Measurements from ENCODE around the gene SLAIN1. TPM values are rescaled to one million over a fixed set of nuclear protein-coding genes. Genes with fewer than 3 reads are reported as not detected.

The SLAIN1 gene
- polyA plus RNA-seq, 2 of the 4 experiments (the other 2 are of a cell fraction), result 0.43 to 3.6 TPM

- ATAC-seq (no peak), FAIRE-seq (no peak), DNase-seq (ENCODE audit: low read depth in 1 of 2, low spot score in 1 of 2) (no peak)
- ChIA-PET POLR2A (no interaction called here), CTCF (no interaction called here)
- TF ChIP-seq PBX3 (IDR thresholded peaks at IDR 0.05) (no peak), FOXS1 (CRISPR knock-in tag; IDR thresholded peaks at IDR 0.05) (no peak), POLR2A (IDR thresholded peaks at IDR 0.05; ENCODE audit: low read length) (no peak), HES2 (IDR thresholded peaks at IDR 0.05) (no peak), MAFK (IDR thresholded peaks at IDR 0.05; ENCODE audit: partially characterized antibody) (no peak), RCOR1 (IDR thresholded peaks at IDR 0.05; ENCODE audit: low read depth, low read length) (no peak), BHLHE40 (IDR thresholded peaks at IDR 0.05; ENCODE audit: low read depth, low read length) (no peak), HEYL (CRISPR knock-in tag; IDR thresholded peaks at IDR 0.05) (no peak), SREBF2 (IDR thresholded peaks at IDR 0.05) (no peak), FOSL2 (IDR thresholded peaks at IDR 0.05) (no peak), FOSL2 (CRISPR knock-in tag; IDR thresholded peaks at IDR 0.05) (no peak)
- Histone ChIP-seq H3K4me1 (no peaks in the 10 kb centered on the region), H3K4me2 (no peak overlapping the region), H3K9me3 (no peaks in the 10 kb centered on the region), H3K4me3 (no peak overlapping the region), H3K27ac (no peak overlapping the region)
- 32% methylated on average over 5 of the region's 5 CpGs for WGBS (ENCODE audit: missing lambda C conversion rate)
Measured at GRCh38 chr13:77767413-77767812, 69.9 kb downstream of the SLAIN1 start.

- FAIRE-seq (no peak), DNase-seq (ENCODE audit: low read depth in 1 of 2, low spot score in 1 of 2) (no peak), ATAC-seq (no peak)
- 24% methylated on average over 1 of the region's 1 CpG for WGBS (ENCODE audit: missing lambda C conversion rate)
- POLR2A ChIA-PET, result no interaction called here
- TF ChIP-seq HEYL (CRISPR knock-in tag; IDR thresholded peaks at IDR 0.05) (no peak), ZSCAN20 (CRISPR knock-in tag; IDR thresholded peaks at IDR 0.05) (no peak), USF2 (IDR thresholded peaks at IDR 0.05) (no peak), RNF2 (IDR thresholded peaks at IDR 0.05; ENCODE audit: borderline replicate concordance, low read depth) (no peak), HOXB5 (CRISPR knock-in tag; IDR thresholded peaks at IDR 0.05) (no peak), ELK1 (IDR thresholded peaks at IDR 0.05; ENCODE audit: low read depth, low read length) (no peak), RFX5 (IDR thresholded peaks at IDR 0.05) (no peak), FOSL2 (IDR thresholded peaks at IDR 0.05) (no peak), FOSL2 (CRISPR knock-in tag; IDR thresholded peaks at IDR 0.05) (no peak), TFCP2L1 (CRISPR knock-in tag; IDR thresholded peaks at IDR 0.05) (no peak), MAFK (IDR thresholded peaks at IDR 0.05; ENCODE audit: partially characterized antibody) (no peak)
- no peaks in the 10 kb centered on the region for H3K4me1 ChIP-seq
- CTCF ChIA-PET, result no interaction called here
- no peak overlapping the region for H3K27ac ChIP-seq
- no peak overlapping the region for H3K4me2 ChIP-seq
- H3K4me3 ChIP-seq, result no peak overlapping the region
- no peaks in the 10 kb centered on the region for H3K9me3 ChIP-seq
Measured at GRCh38 chr13:77774181-77774580, 76.7 kb downstream of the SLAIN1 start.

GRCh38 chr13:77776704-77777103 lies 79.2 kb downstream of the SLAIN1 start:
- Histone ChIP-seq H3K4me1 (no peaks in the 10 kb centered on the region), H3K4me3 (no peak overlapping the region), H3K9me3 (no peaks in the 10 kb centered on the region), H3K4me2 (no peak overlapping the region), H3K27ac (no peak overlapping the region)
- ChIA-PET POLR2A (no interaction called here), CTCF (interaction anchor here (0.6 kb wide), 1 partner anchor 33 kb away, joined by 3 read pairs; no protein-coding TSS in a partner anchor)
- no peak for DNase-seq (ENCODE audit: low read depth in 1 of 2, low spot score in 1 of 2)
- WGBS (ENCODE audit: missing lambda C conversion rate), result 13% methylated on average over 4 of the region's 4 CpGs
- TF ChIP-seq CBX8 (IDR thresholded peaks at IDR 0.05) (no peak), MAFK (IDR thresholded peaks at IDR 0.05; ENCODE audit: partially characterized antibody) (no peak), RFX5 (IDR thresholded peaks at IDR 0.05) (no peak), CBX2 (IDR thresholded peaks at IDR 0.05; ENCODE audit: borderline replicate concordance, low read depth) (no peak), E2F6 (IDR thresholded peaks at IDR 0.05; ENCODE audit: borderline replicate concordance, low read depth) (no peak), NR3C1 (IDR thresholded peaks at IDR 0.05) (no peak), EP300 (IDR thresholded peaks at IDR 0.05) (no peak), SREBF2 (IDR thresholded peaks at IDR 0.05) (no peak)
- FAIRE-seq, result no peak
- no peak for ATAC-seq

Measured in A549 (cell line).